GM23338 (cell line): ENCODE results near the gene FPR1.

Experiments used
- CREB1 ChIP-seq: fragments of 250-450 bp; sonication (Bioruptor Pico); IDR thresholded peaks from 2 replicates; pipeline ENCODE4 v1.5.0; 2020; ENCODE audit warnings: low read depth, mild to moderate bottlenecking, moderate library complexity
- EZH2 ChIP-seq: fragments of 200-600 bp; sonication (generic); IDR thresholded peaks from one replicate; pipeline ENCODE4 v1.8.0; 2017; ENCODE audit warnings: antibody characterized with exemption, mild to moderate bottlenecking, low read depth; ENCODE audit not compliant: unreplicated experiment
- EZH2phosphoT487 ChIP-seq: fragments of 200-600 bp; sonication (generic); IDR thresholded peaks from one replicate; pipeline ENCODE4 v1.8.1; 2018; ENCODE audit warnings: antibody characterized with exemption; ENCODE audit not compliant: unreplicated experiment
- STAT1 ChIP-seq: IDR thresholded peaks from one replicate; pipeline ENCODE4 v1.6.1; 2016; ENCODE audit warnings: antibody characterized with exemption; ENCODE audit not compliant: unreplicated experiment
- ZNF331 ChIP-seq: fragments of 250-450 bp; sonication (Bioruptor Pico); IDR thresholded peaks from 2 replicates; pipeline ENCODE4 v1.5.0; 2020; ENCODE audit warnings: low read depth, mild to moderate bottlenecking, moderate library complexity
- TF ChIP-seq, protein P1 (sequence below), 2 experiments: fragments of 200-600 bp in 1 of 2; sonication (generic) in 1 of 2; conservative IDR thresholded peaks; 2 replicates each; pipeline versions ENCODE4 v1.5.1 to v1.6.1; 2016 to 2017; ENCODE audit warnings: antibody characterized with exemption in 2 of 2, low read depth in 2 of 2, mild to moderate bottlenecking in 2 of 2, moderate library complexity in 1 of 2

GRCh38 chr19:51761696-51762095 lies 10.0 kb upstream of the FPR1 start:
- TF ChIP-seq, protein P1, sequence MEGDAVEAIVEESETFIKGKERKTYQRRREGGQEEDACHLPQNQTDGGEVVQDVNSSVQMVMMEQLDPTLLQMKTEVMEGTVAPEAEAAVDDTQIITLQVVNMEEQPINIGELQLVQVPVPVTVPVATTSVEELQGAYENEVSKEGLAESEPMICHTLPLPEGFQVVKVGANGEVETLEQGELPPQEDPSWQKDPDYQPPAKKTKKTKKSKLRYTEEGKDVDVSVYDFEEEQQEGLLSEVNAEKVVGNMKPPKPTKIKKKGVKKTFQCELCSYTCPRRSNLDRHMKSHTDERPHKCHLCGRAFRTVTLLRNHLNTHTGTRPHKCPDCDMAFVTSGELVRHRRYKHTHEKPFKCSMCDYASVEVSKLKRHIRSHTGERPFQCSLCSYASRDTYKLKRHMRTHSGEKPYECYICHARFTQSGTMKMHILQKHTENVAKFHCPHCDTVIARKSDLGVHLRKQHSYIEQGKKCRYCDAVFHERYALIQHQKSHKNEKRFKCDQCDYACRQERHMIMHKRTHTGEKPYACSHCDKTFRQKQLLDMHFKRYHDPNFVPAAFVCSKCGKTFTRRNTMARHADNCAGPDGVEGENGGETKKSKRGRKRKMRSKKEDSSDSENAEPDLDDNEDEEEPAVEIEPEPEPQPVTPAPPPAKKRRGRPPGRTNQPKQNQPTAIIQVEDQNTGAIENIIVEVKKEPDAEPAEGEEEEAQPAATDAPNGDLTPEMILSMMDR (conservative IDR thresholded peaks at IDR 0.05; ENCODE audit: low read depth in 2 of 2): no peak
- TF ChIP-seq ZNF331 (CRISPR knock-in tag) (no peak), EZH2 (no peak), STAT1 (no peak), CREB1 (CRISPR knock-in tag) (no peak), EZH2phosphoT487 (no peak)
